Activated CD8-positive, alpha-beta memory T cell treated with anti-CD3 and anti-CD28 coated beads for 1 hour (primary cell): ENCODE measurements around the gene CHP2.
"Not testable (repeated sequence)": the region's sequence is repeated elsewhere in the genome, so short reads cannot be mapped to it uniquely, and the experiment has no call there.

Experiments used
- DNase-seq, 2 donors: peaks; one replicate each; pipeline ENCODE4 v3.0.0-alpha.2; 2020; ENCODE audit warnings: low read depth in 1 of 2; ENCODE audit errors: extremely low read depth in 1 of 2

The CHP2 gene

GRCh38 chr16:23754594-23755483, at the start of gene CHP2:
Gene CHP2, plus strand, starts transcription at chr16:23755026. Its CDS starts 24 bp downstream, at chr16:23755050.
- no peak for DNase-seq

GRCh38 chr16:23705517-23705902, 49.3 kb upstream of the CHP2 start:
- no peak for DNase-seq

- no peak for DNase-seq
Observed at GRCh38 chr16:23706439-23706838, 48.4 kb upstream of the CHP2 start.

- no peak for DNase-seq
Observed at GRCh38 chr16:23709536-23709935, 45.3 kb upstream of the CHP2 start.

- no peak for DNase-seq
Observed at GRCh38 chr16:23710008-23710407, 44.8 kb upstream of the CHP2 start.

GRCh38 chr16:23710504-23710903, 44.3 kb upstream of the CHP2 start:
- no peak for DNase-seq

GRCh38 chr16:23711785-23712184, 43.0 kb upstream of the CHP2 start:
- DNase-seq, result no peak

GRCh38 chr16:23712976-23713375, 41.9 kb upstream of the CHP2 start, which contains the start of gene ERN2:
Gene ERN2, minus strand, starts transcription at chr16:23713222. Its CDS starts 35 bp downstream, at chr16:23713187.
- DNase-seq, result no peak

- DNase-seq, result no peak
Observed at GRCh38 chr16:23716484-23716883, 38.3 kb upstream of the CHP2 start.

- not testable (repeated sequence) for DNase-seq
Observed at GRCh38 chr16:23722613-23723240, 32.1 kb upstream of the CHP2 start.

- DNase-seq, result no peak
Observed at GRCh38 chr16:23724096-23724784, 30.6 kb upstream of the CHP2 start.

- no peak for DNase-seq
Observed at GRCh38 chr16:23724785-23725131, 30.1 kb upstream of the CHP2 start.

GRCh38 chr16:23726710-23727109, 28.1 kb upstream of the CHP2 start:
- DNase-seq, result no peak

GRCh38 chr16:23728112-23728477, 26.7 kb upstream of the CHP2 start:
- DNase-seq, result no peak

GRCh38 chr16:23729503-23730424, 25.1 kb upstream of the CHP2 start:
- no peak for DNase-seq

- DNase-seq, result no peak
Observed at GRCh38 chr16:23734176-23734893, 20.5 kb upstream of the CHP2 start.

GRCh38 chr16:23737423-23738028, 17.3 kb upstream of the CHP2 start:
- not testable (repeated sequence) for DNase-seq

GRCh38 chr16:23739516-23739915, 15.3 kb upstream of the CHP2 start:
- no peak for DNase-seq

GRCh38 chr16:23741675-23742303, 13.0 kb upstream of the CHP2 start:
- DNase-seq, result no peak
